Hair follicular keratinocyte (primary cell): Measurements from ENCODE around the gene FRMD1. TPM values are rescaled to one million over a fixed set of nuclear protein-coding genes. Genes with fewer than 3 reads are reported as not detected.

Experiments
- total RNA-seq: library from RNA; depleted of rRNA; stranded (reverse); fragments of >200 nt; gene quantifications from 2 replicates; pipeline ENCODE4 v1.2.3, GENCODE V29; 2015

FRMD1 gene
- total RNA-seq = not detected in 2 replicates

DNA sequence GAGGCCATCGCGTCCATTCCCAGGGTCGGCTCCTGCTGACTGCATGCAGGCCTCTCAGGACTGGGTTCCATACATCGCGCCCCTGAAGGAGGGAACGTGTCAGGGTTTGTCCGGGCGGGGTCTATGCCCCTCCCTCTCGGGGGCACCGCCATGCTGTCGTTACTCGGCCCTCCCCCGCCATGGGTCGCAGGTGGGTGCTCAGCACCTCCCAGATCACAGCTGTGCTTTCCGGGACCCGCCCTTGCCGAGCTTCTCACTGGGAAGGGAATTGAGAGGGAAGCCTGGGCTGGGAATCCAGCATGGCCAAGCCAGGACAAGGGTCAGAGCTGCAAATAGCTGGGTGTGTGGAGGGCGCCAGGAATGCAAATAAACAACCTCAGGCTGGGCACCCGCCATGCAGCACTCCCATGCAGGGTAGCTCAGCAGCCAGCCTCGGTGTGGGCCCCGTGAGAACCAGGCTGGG lies at the start of gene FRMD1:
TSS of gene FRMD1 (minus strand) at position 270 of the 463 bp plus-strand sequence. CDS start at position 152, 118 bp downstream.

Other genes starting within 250 kb of the FRMD1 start
- not detected in 2 replicates for gene KIF25, start 81.5 kb downstream of the FRMD1 start, total RNA-seq
- 0.16 and 0.57 TPM in 2 replicates for gene DACT2, start 240.6 kb upstream of the FRMD1 start, total RNA-seq